ENCODE results near the gene ANKRD66.

Gene ANKRD66

GRCh38 chr6:46746696-46747095, at the start of gene ANKRD66:
TSS of gene ANKRD66 (plus strand) at chr6:46746933. CDS start at chr6:46751949, 5,016 bp downstream.
- DNase-seq (ENCODE audit: extremely low spot score): no peak
- TF ChIP-seq CTCF (IDR thresholded peaks at IDR 0.05; ENCODE audit: control extremely low read depth, extremely low read depth, low read depth, missing control alignments): no peak
- CTCF ChIA-PET: no interaction called here
- POLR2A ChIA-PET: no interaction called here

GRCh38 chr6:46699970-46700369, 46.8 kb upstream of the ANKRD66 start:
- CTCF ChIA-PET: no interaction called here

GRCh38 chr6:46704562-46704961, 42.2 kb upstream of the ANKRD66 start:
- ChIA-PET CTCF (interaction anchor here (1.0 to 1.4 kb wide), 2 partner anchors 67 to 78 kb away, joined by 3 read pairs; no protein-coding TSS in a partner anchor), POLR2A (no interaction called here)
- no peak for DNase-seq (ENCODE audit: extremely low spot score)
- TF ChIP-seq CTCF (IDR thresholded peaks at IDR 0.05; ENCODE audit: control extremely low read depth, extremely low read depth, low read depth, missing control alignments): no peak

More at GRCh38 chr6:46699970-46700369, 46.8 kb upstream of the ANKRD66 start:
- no peak for TF ChIP-seq CTCF (IDR thresholded peaks at IDR 0.05; ENCODE audit: control extremely low read depth, extremely low read depth, low read depth, missing control alignments)
- DNase-seq (ENCODE audit: extremely low spot score): no peak
- POLR2A ChIA-PET: no interaction called here

- DNase-seq (ENCODE audit: extremely low spot score): no peak
- ChIA-PET CTCF (interaction anchor here (1.6 kb wide), 1 partner anchor 70 kb away, joined by 3 read pairs; no protein-coding TSS in a partner anchor), POLR2A (no interaction called here)
- no peak for TF ChIP-seq CTCF (IDR thresholded peaks at IDR 0.05; ENCODE audit: control extremely low read depth, extremely low read depth, low read depth, missing control alignments)
Measured at GRCh38 chr6:46706464-46706863, 40.3 kb upstream of the ANKRD66 start.

GRCh38 chr6:46711491-46711890, 35.2 kb upstream of the ANKRD66 start:
- CTCF ChIA-PET: no interaction called here
- no peak for TF ChIP-seq CTCF (IDR thresholded peaks at IDR 0.05; ENCODE audit: control extremely low read depth, extremely low read depth, low read depth, missing control alignments)

GRCh38 chr6:46715141-46715540, 31.6 kb upstream of the ANKRD66 start:
- no peak for DNase-seq (ENCODE audit: extremely low spot score)
- CTCF ChIA-PET: no interaction called here
- POLR2A ChIA-PET: interaction anchor here (0.6 kb wide), 1 partner anchor 1033 kb away, joined by 3 read pairs; no protein-coding TSS in a partner anchor
- TF ChIP-seq CTCF (IDR thresholded peaks at IDR 0.05; ENCODE audit: control extremely low read depth, extremely low read depth, low read depth, missing control alignments): no peak

More at GRCh38 chr6:46711491-46711890, 35.2 kb upstream of the ANKRD66 start:
- DNase-seq (ENCODE audit: extremely low spot score): no peak
- POLR2A ChIA-PET: no interaction called here

- CTCF ChIA-PET: no interaction called here
- no peak for TF ChIP-seq CTCF (IDR thresholded peaks at IDR 0.05; ENCODE audit: control extremely low read depth, extremely low read depth, low read depth, missing control alignments)
- POLR2A ChIA-PET: no interaction called here
- DNase-seq (ENCODE audit: extremely low spot score): no peak
Measured at GRCh38 chr6:46719099-46719498, 27.6 kb upstream of the ANKRD66 start.
